Measurements from ENCODE around the gene KDELR3.

- TF ChIP-seq CTCF (IDR thresholded peaks at IDR 0.05) (no peak), ZFX (IDR thresholded peaks at IDR 0.05; ENCODE audit: borderline replicate concordance) (no peak)
These were observed 63.5 kb downstream of the KDELR3 start for GRCh38 chr22:38531251-38531938.

All from 22Rv1 (cell line).